ENCODE data around the gene MTHFD2.

Gene MTHFD2

DNA sequence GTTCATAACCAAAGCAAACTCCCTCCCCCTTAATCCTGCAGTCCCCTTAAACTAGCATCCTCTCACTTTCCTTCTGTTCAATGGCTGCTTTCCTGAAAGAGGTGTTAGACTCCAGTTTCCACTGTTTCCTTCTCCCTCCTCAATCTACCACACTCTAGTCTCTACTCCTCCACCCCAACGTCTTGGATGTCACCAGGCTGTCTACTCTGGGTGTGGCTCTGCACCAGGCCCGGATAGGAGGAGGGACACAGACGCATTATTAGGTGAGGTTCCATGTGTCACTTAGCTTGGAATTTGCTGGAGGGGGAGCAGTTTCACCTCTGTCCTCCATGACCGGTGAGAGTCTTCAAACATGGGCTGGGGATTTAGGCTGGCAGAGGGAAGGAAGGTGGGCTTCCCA, 61.3 kb downstream of the MTHFD2 start:
- H3K36me3 ChIP-seq (ENCODE audit: control insufficient read depth, insufficient read depth, low read length): no peaks in the 10 kb centered on the region
- H3K27ac ChIP-seq (ENCODE audit: insufficient read depth, low read depth, low read length, poor library complexity, severe bottlenecking): no peak overlapping the region
- no peaks in the 10 kb centered on the region for H3K9me3 ChIP-seq (ENCODE audit: control insufficient read depth, low read length)
- H3K27me3 ChIP-seq (ENCODE audit: control insufficient read depth, insufficient read depth, low read length, poor library complexity, severe bottlenecking): no peaks in the 10 kb centered on the region
- H3K4me3 ChIP-seq (ENCODE audit: insufficient read depth, low read depth, low read length): no peak overlapping the region
- WGBS, 2 experiments: 89 to 95% methylated on average over 4 of the region's 4 CpGs
- no peaks in the 10 kb centered on the region for H3K4me1 ChIP-seq (ENCODE audit: control insufficient read depth, insufficient read depth, low read length)

DNA sequence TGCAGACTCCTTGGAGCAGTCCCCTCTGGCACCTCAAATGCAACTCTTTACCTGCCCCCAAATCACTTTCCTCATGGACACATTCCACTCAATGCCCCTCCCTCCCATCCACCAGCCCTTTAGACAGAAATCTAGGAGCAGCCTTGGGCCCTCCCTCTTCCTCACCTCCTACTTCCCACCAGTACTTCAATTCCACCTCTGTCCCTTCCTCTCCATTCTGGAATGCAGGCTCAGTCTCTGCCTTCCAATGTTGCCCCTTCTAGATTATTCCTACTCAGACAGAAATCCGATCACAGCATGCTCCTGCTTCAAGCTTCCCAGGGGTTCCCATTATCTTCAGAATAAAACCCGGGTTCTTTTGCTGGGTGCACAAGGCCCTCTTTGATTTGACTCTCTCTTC, 62.1 kb downstream of the MTHFD2 start:
- no peaks in the 10 kb centered on the region for H3K4me1 ChIP-seq (ENCODE audit: control insufficient read depth, insufficient read depth, low read length)
- 64 to 76% methylated on average over 2 of the region's 2 CpGs for WGBS, 2 experiments
- no peaks in the 10 kb centered on the region for H3K9me3 ChIP-seq (ENCODE audit: control insufficient read depth, low read length)
- no peak overlapping the region for H3K4me3 ChIP-seq (ENCODE audit: insufficient read depth, low read depth, low read length)
- H3K27ac ChIP-seq (ENCODE audit: insufficient read depth, low read depth, low read length, poor library complexity, severe bottlenecking): no peak overlapping the region
- H3K27me3 ChIP-seq (ENCODE audit: control insufficient read depth, insufficient read depth, low read length, poor library complexity, severe bottlenecking): no peaks in the 10 kb centered on the region
- H3K36me3 ChIP-seq (ENCODE audit: control insufficient read depth, insufficient read depth, low read length): no peaks in the 10 kb centered on the region

DNA sequence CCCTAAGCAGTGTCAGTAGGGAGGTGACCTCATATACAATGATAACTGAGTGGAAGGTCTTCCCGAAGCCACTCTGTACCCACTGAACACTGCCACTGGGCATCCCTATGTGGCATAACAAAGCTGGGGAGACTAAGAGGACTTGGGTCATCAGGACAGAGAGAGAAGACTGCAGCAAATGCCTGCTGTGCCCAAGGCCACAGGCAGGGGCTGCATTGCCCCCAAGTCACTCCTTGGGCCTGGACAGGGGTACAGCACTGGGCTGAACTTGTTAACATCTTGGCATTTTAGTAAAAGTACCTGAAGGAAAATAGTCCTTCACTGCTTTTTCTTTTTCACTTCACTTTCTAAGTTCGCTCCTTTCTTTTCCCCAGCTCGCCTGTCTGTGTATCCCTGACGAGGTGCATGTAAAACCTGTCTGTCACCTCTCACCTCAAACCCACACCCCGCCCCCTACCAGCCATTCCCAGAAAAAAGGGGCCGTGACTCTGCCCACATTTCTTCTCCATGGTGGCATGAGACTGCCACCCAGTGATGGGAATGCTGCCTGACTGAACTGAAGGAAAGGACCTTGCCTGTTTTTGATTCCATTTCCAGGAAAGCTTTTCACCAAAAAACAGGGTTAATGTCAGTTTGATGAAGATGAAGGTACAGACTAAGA, 62.9 kb downstream of the MTHFD2 start:
- no peaks in the 10 kb centered on the region for H3K27me3 ChIP-seq (ENCODE audit: control insufficient read depth, insufficient read depth, low read length, poor library complexity, severe bottlenecking)
- H3K4me1 ChIP-seq (ENCODE audit: control insufficient read depth, insufficient read depth, low read length): no peaks in the 10 kb centered on the region
- no peaks in the 10 kb centered on the region for H3K9me3 ChIP-seq (ENCODE audit: control insufficient read depth, low read length)
- no peak overlapping the region for H3K4me3 ChIP-seq (ENCODE audit: insufficient read depth, low read depth, low read length)
- no peaks in the 10 kb centered on the region for H3K36me3 ChIP-seq (ENCODE audit: control insufficient read depth, insufficient read depth, low read length)
- 30 to 31% methylated on average over 6 of the region's 6 CpGs for WGBS, 2 experiments
- H3K27ac ChIP-seq (ENCODE audit: insufficient read depth, low read depth, low read length, poor library complexity, severe bottlenecking): no peak overlapping the region

DNA sequence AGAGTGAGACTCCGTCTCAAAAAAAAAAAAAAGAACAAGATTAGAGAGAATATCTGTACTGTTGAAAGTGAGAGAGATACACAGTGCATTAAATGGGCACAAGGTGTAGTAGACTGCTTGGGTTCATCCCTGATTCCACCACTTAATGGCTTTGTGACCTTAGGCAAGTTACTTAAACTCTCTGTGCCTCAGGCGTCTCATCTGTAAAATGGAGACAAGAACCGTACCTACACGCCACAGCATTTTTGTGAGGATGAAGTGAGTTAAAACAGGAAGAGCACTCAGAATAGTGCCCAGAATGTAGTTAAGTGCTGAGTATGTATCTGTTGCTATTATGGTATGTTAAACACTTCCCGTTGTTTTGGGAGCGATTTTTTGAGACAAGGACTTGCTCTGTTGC, 64.3 kb downstream of the MTHFD2 start:
- no peaks in the 10 kb centered on the region for H3K36me3 ChIP-seq (ENCODE audit: control insufficient read depth, insufficient read depth, low read length)
- 96 to 97% methylated on average over 6 of the region's 6 CpGs for WGBS, 2 experiments
- no peaks in the 10 kb centered on the region for H3K4me1 ChIP-seq (ENCODE audit: control insufficient read depth, insufficient read depth, low read length)
- H3K27ac ChIP-seq (ENCODE audit: insufficient read depth, low read depth, low read length, poor library complexity, severe bottlenecking): no peak overlapping the region
- no peak overlapping the region for H3K4me3 ChIP-seq (ENCODE audit: insufficient read depth, low read depth, low read length)
- no peaks in the 10 kb centered on the region for H3K9me3 ChIP-seq (ENCODE audit: control insufficient read depth, low read length)
- no peaks in the 10 kb centered on the region for H3K27me3 ChIP-seq (ENCODE audit: control insufficient read depth, insufficient read depth, low read length, poor library complexity, severe bottlenecking)

DNA sequence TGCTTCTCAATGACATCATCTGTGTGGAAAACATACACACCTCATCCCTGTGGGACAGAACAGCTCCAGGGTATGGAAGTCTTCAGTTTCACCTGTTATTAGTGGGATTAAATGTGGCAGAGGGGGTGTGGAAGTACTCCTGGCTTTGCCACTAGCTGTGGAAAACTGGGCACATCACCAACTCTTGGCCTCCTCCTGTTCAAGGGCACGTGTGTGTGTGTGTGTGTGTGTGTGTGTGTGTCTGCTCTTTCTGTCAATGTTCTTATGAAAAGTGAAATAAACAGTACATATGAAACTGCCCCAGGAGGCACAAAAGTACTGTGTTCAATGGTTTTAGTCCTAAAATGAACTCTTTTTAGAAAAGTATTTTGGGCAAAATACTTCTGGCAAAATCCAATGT, 65.9 kb downstream of the MTHFD2 start:
- H3K4me3 ChIP-seq (ENCODE audit: insufficient read depth, low read depth, low read length): no peak overlapping the region
- no peaks in the 10 kb centered on the region for H3K9me3 ChIP-seq (ENCODE audit: control insufficient read depth, low read length)
- WGBS, 2 experiments: 59 to 63% methylated on average over 1 of the region's 1 CpG
- H3K27ac ChIP-seq (ENCODE audit: insufficient read depth, low read depth, low read length, poor library complexity, severe bottlenecking): no peak overlapping the region
- H3K36me3 ChIP-seq (ENCODE audit: control insufficient read depth, insufficient read depth, low read length): no peaks in the 10 kb centered on the region
- H3K27me3 ChIP-seq (ENCODE audit: control insufficient read depth, insufficient read depth, low read length, poor library complexity, severe bottlenecking): no peaks in the 10 kb centered on the region
- H3K4me1 ChIP-seq (ENCODE audit: control insufficient read depth, insufficient read depth, low read length): no peaks in the 10 kb centered on the region

DNA sequence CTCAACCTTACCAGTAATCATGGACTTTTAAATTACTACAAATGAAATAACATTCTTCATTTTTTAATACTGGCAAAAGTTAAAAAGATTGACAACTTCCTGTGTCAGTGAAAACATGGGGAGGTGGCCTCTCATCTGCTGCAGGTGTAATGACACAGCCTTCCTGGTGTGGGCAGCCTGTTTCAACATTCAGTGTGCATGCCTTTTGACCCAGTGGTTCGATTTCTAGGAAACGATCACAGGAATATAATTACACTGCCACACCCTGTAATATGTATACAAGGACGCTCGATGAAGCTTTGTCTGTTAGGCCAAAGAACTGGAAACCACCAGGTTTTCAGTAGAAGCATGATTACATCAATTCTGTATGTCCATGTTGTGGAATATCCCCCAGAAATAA, 68.7 kb downstream of the MTHFD2 start:
- Histone ChIP-seq H3K9me3 (ENCODE audit: control insufficient read depth, low read length) (no peaks in the 10 kb centered on the region), H3K27me3 (ENCODE audit: control insufficient read depth, insufficient read depth, low read length, poor library complexity, severe bottlenecking) (no peaks in the 10 kb centered on the region), H3K4me1 (ENCODE audit: control insufficient read depth, insufficient read depth, low read length) (no peaks in the 10 kb centered on the region), H3K27ac (ENCODE audit: insufficient read depth, low read depth, low read length, poor library complexity, severe bottlenecking) (no peak overlapping the region), H3K36me3 (ENCODE audit: control insufficient read depth, insufficient read depth, low read length) (no peaks in the 10 kb centered on the region), H3K4me3 (ENCODE audit: insufficient read depth, low read depth, low read length) (no peak overlapping the region)
- WGBS, 2 experiments: 69 to 72% methylated on average over 4 of the region's 4 CpGs
